GM12875 (cell line): Measurements from ENCODE around the gene CCL21.

Source experiments
- H3K4me3 ChIP-seq: one replicate; pipeline ENCODE4 v1.5.1; 2011; ENCODE audit warnings: low read depth, low read length, control low read depth
- CTCF ChIP-seq: IDR thresholded peaks from 2 replicates; pipeline ENCODE4 v1.5.1; 2011; ENCODE audit warnings: low read depth, mild to moderate bottlenecking, control low read depth, inconsistent platforms, low read length, moderate library complexity, borderline replicate concordance; ENCODE audit not compliant: insufficient read depth

CCL21 gene

GRCh38 chr9:34686231-34686630 is 23.7 kb downstream of the CCL21 start:
- no peak overlapping the region for H3K4me3 ChIP-seq
- no peak for TF ChIP-seq CTCF

DNA sequence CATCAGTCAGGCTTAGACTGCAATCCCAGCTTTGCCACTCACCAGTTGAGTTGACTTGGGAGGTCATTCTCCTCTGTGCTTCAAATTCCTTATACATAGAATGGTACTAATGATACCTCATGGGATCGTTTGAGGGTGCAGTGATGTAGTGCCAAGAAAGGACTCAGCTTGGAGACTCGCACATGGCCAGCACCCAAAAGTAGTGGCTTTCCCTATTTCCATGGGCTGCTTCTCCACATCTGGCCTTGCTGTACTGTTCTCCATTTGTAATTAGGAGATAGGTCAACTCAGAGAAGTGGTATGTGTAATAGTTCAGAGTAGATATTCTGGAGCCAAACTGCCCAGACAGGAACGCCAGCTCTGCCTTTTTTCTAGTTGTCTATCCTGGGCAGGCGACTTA is 24.3 kb downstream of the CCL21 start:
- H3K4me3 ChIP-seq: no peak overlapping the region
- no peak for TF ChIP-seq CTCF

GRCh38 chr9:34684816-34685215 is 25.1 kb downstream of the CCL21 start:
- TF ChIP-seq CTCF: no peak
- no peak overlapping the region for H3K4me3 ChIP-seq

DNA sequence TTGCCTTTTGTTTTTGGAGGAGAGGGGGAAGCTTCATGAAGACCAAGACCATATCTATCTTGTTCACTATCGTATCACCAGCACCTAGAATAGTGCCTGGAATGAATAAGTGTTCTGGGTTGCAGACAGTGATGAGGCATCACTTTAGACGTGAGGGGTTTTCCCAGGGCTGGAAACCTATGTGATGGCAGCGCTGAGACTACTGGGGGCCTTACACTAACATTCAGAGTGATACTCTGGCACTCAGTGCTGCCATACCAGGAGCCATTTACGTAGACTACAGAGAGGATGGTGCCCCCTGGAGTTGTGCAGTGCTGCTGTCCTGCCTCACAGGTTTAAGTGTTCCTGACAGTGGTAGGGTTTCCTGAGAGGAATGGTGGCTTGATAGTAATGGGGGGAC is 25.8 kb downstream of the CCL21 start:
- no peak overlapping the region for H3K4me3 ChIP-seq
- no peak for TF ChIP-seq CTCF

DNA sequence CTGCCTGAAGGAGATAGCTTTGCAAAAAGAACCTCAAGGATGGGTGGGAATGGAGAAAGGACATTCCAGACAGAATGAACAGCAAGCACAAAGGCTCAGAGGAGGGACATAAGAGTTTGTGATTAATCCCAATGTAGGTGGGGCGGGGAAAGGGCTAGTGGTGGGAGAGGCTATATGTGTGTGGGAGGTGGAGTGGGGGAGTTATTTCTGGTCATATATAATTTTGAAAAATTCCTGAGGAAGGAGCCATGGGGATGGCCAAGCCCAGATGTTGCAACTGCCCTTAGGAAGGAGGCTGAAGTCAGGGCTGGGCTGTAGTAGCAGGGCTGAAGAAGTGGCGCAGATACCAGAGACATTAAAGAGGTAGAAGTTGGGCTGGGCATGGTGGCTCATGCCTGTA is 34.1 kb downstream of the CCL21 start:
- no peak overlapping the region for H3K4me3 ChIP-seq
- TF ChIP-seq CTCF: no peak

DNA sequence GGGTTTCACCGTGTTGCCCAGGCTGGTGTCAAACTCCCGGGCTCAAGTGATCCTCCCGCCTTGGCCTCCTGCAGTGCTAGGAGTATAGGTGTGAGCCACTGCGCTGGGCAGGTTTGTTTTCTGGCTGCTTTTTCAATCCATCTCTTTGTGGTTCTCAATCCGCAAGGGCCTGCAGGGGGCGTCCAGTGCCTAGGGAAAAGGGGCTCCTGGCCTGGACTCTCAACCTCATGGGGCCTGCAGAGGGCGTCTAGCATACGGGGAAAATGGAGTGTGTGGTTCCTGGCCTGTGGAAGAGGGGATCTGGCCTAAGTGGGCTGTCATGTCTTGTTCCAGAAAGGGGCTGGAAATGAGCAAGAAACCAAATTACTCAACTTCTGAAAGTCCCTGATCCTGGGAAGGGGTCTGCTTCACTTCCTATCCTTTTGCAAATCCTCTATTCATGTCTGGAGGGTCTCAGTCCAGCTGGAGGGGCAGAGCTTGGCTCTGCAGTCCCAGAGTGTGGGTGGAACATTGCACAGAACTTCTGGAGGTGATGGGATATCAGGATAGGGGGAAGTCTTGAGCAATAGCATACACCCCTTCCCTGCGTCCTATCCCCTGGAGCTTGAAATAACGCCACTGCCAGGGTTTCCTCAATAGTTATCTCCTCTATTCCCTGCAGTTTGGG is 34.8 kb downstream of the CCL21 start:
- H3K4me3 ChIP-seq: no peak overlapping the region
- peak; percentile 85 for TF ChIP-seq CTCF

DNA sequence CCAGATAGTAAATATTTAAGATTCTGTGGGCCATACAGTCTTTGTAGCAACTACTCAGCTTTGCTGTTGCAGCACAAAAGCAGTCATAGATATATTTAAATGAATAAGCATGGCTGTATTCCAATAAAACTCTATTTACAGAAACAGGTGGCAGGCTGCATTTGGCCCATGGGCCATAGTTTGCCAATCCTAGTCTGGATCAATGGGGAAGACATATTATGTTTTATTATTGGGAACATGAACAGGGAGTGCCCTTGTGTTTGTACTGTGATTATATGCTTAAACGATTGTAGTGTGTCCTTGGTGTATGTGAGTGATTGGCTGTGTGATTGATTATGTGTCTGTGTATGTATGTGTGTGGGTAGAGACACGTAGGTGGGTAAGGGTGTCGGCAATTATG is 35.5 kb downstream of the CCL21 start:
- H3K4me3 ChIP-seq: no peak overlapping the region
- TF ChIP-seq CTCF: no peak
